NCI-H82 treated with DMSO at 0.1 percent for 48 hours (cell line): ENCODE data around the gene TLCD4.
A peak's percentile ranks its signal among the peaks of the same experiment; 100 is the strongest.
"Not testable (repeated sequence)": the region's sequence is repeated elsewhere in the genome, so short reads cannot be mapped to it uniquely, and the experiment has no call there.

Experiments
- DNase-seq: peaks from one replicate; lab custom pipeline; 2025; ENCODE audit not compliant: unreplicated experiment; lab: John Stamatoyannopoulos, UW

Gene TLCD4

GRCh38 chr1:95145493-95145892 is 28.3 kb downstream of the TLCD4 start:
- DNase-seq: no peak

GRCh38 chr1:95146637-95147036 is 29.5 kb downstream of the TLCD4 start:
- DNase-seq: no peak

GRCh38 chr1:95154096-95154495 is 36.9 kb downstream of the TLCD4 start:
- peak; percentile 50 for DNase-seq

GRCh38 chr1:95165569-95165968 is 48.4 kb downstream of the TLCD4 start:
- not testable (repeated sequence) for DNase-seq
